Psoas muscle (tissue), 8 donors: ENCODE measurements around the gene SEPTIN8. TPM values are rescaled to one million over a fixed set of nuclear protein-coding genes. Genes with fewer than 3 reads are reported as not detected.

Experiments used
- ATAC-seq, 4 donors: fragments of 200-7000 bp; cut with Tn5 transposase; one replicate each; pipeline ENCODE4 v1.9.1; 2020; ENCODE audit warnings: moderate library complexity in 3 of 4, mild to moderate bottlenecking in 2 of 4
- DNase-seq, 2 donors: peaks; one replicate each; pipeline ENCODE4 v3.0.0-alpha.2; 2020
- H3K27ac ChIP-seq: fragments of 200-600 bp; one replicate; pipeline ENCODE4 v1.8.0; 2022
- H3K27me3 ChIP-seq, 3 donors: fragments of 200-600 bp in 1 of 3; one replicate each; pipeline versions ENCODE4 v1.6.1 to v1.8.0; 2013 to 2022; ENCODE audit warnings: low read length in 2 of 3, mild to moderate bottlenecking in 2 of 3, moderate library complexity in 1 of 3; ENCODE audit not compliant: insufficient read depth in 3 of 3
- H3K36me3 ChIP-seq, 2 donors: fragments of 200-600 bp in 1 of 2; one replicate each; pipeline versions ENCODE4 v1.6.1 to v1.8.0; 2013 to 2022; ENCODE audit warnings: low read depth in 1 of 2, mild to moderate bottlenecking in 1 of 2, moderate library complexity in 1 of 2; ENCODE audit not compliant: insufficient read depth in 1 of 2
- H3K4me1 ChIP-seq: fragments of 200-600 bp; one replicate; pipeline ENCODE4 v1.8.0; 2022
- H3K4me3 ChIP-seq: fragments of 200-600 bp; one replicate; pipeline ENCODE4 v1.8.0; 2022; ENCODE audit warnings: mild to moderate bottlenecking
- H3K9me3 ChIP-seq: fragments of 200-600 bp; one replicate; pipeline ENCODE4 v1.8.0; 2022
- WGBS, 3 donors: extraction: QIAGEN DNeasy Blood & Tissue Kit; methylation state at CpG; one replicate each; pipeline versions ENCODE4 v1.1.6 to v1.1.7; 2013; 5-methylcytosine and 5-hydroxymethylcytosine counted together
- intact Hi-C, 2 donors: fragments of 100-400 bp; cut with DNase I; formaldehyde crosslinking; loops; one replicate each; pipeline versions ENCODE4 v1.11.0 to v1.14.2; 2022
- polyA plus RNA-seq, 3 donors: library from polyadenylated mRNA; stranded (reverse); fragments of 200-250 nt; gene quantifications; one replicate each; pipeline ENCODE4 v1.2.3, GENCODE V29; 2013
- total RNA-seq, 4 donors: library from RNA; stranded (reverse); fragmentation: NEBNext Ultra II Directional in 2 of 4; extraction: Animal tissue kit (Norgen Biotek cat#: 25700) in 2 of 4; gene quantifications; one replicate each; pipeline versions ENCODE4 v1.2.1 to v1.2.4, GENCODE V29; 2021 to 2023
- TF ChIP-seq, protein P1 (sequence below): fragments of 200-600 bp; IDR thresholded peaks from one replicate; pipeline ENCODE4 v1.8.0; 2022; ENCODE audit warnings: antibody characterized with exemption
- donor health status: healthy with polysubstance abuse.
- donor health status: DM: no; HTN: no; CAD: no; lungs with moderate emphysema.
- donor health status: Bipolar disorder and iron deficiency.
- donor health status: healthy.
- donor health status: DM: yes; HTN: yes; CAD: no.
- donor health status: DM: no; HTN: no; CAD: no.
- donor health status: DM: no; HTN: no; CAD: no.
- donor health status: DM: yes; HTN: yes; CAD: no.

Gene SEPTIN8
- total and polyA plus RNA-seq, 7 donors: 3.8 to 13.1 (median 9.2) TPM

DNA sequence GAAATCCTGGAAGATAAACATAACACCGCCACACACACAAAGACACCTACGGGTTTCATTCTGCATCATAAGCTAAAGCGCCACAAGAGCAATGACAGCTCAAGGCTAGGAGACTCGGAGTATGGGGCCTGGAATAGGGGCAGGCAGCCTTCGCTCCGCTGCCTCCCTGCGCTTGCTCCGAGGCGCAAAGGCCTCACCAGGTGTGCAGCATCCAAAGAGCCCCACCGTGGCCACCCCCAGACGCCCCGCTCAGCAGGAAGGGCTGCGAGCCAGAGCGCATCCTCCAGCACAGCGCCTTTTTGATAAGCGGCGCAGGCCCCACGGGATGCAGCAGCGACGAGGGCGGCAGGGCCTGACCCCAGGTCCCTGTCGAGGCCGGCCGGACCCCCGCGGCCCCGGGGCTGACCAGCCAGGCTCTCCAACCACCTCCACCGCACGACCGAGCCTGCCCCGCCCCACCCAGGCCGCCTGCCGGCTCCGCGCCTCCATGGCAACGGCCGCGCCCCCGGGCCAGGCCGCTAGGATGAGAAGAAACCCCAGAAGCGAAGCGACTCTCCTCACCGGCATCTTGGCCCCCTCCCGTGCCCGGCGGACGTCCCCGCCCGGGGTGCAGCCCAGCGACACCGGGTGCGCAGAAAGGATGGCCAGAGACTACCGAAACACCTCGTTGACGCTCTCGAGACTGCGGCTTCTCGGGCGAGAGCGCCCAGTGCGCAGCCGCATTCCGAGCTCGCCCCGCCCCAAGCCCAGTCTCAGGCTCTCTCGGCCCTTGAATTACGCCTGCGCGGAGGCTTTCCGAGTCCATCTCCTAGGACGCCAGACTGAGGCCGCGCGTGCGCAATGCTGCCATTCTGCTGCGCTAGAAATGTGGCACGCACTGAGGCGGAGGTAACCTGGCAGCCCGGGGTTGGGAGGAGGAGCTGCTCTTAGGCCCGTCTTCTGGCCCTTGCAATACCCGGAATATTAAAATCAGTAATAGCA is 39.9 kb downstream of the SEPTIN8 start, which contains the start of gene KIF3A:
TSS of gene KIF3A (minus strand) at position 694 of the 981 bp plus-strand sequence. CDS start at position 567, 127 bp downstream.
- WGBS, 3 donors: 1 to 3% (median 1%) methylated on average over 68 to 81 of the region's 81 CpGs
- Histone ChIP-seq H3K4me3 (peak within 1 kb of the TSS; percentile 84), H3K4me1 (peaks cover 7% of the 10 kb centered on the region), H3K36me3 (no peaks in the 10 kb centered on the region), H3K9me3 (no peaks in the 10 kb centered on the region), H3K27me3 (peaks cover 0 to 2% (median 2%) of the 10 kb centered on the region in 3 donors), H3K27ac (peak within 1 kb of the TSS; percentile 11)
- DNase-seq (peak; percentile 98), ATAC-seq (peak; percentile 99 to 100 (median 100))
- TF ChIP-seq, protein P1, sequence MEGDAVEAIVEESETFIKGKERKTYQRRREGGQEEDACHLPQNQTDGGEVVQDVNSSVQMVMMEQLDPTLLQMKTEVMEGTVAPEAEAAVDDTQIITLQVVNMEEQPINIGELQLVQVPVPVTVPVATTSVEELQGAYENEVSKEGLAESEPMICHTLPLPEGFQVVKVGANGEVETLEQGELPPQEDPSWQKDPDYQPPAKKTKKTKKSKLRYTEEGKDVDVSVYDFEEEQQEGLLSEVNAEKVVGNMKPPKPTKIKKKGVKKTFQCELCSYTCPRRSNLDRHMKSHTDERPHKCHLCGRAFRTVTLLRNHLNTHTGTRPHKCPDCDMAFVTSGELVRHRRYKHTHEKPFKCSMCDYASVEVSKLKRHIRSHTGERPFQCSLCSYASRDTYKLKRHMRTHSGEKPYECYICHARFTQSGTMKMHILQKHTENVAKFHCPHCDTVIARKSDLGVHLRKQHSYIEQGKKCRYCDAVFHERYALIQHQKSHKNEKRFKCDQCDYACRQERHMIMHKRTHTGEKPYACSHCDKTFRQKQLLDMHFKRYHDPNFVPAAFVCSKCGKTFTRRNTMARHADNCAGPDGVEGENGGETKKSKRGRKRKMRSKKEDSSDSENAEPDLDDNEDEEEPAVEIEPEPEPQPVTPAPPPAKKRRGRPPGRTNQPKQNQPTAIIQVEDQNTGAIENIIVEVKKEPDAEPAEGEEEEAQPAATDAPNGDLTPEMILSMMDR: peak; percentile 16
- intact Hi-C loops: no loop called here

DNA sequence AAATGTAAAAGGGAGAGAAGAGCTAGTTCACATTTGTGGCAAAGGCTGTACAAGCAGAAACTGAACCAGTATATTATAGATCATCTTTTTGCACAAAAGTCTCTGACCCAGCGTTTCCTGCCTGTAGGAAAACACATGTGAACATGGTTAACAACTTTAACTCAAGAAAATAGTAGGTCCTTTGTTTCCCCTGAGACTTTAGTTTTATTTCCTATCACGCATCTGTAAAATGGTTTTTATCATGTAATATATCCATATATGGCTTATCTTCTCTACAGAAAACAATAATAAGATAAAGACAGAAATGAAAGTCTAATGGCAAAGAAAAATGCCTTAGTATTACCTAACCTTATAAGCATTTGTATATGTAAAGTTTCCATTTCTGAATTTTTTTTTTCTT is 42.4 kb downstream of the SEPTIN8 start:
- ATAC-seq (no peak), DNase-seq (no peak)
- Histone ChIP-seq H3K27me3 (no peaks in the 10 kb centered on the region), H3K4me1 (peaks cover 7% of the 10 kb centered on the region), H3K9me3 (no peaks in the 10 kb centered on the region), H3K36me3 (peaks cover 0 to 6% of the 10 kb centered on the region in 2 donors), H3K4me3 (no peak overlapping the region), H3K27ac (no peak overlapping the region)
- intact Hi-C loops: no loop called here
- TF ChIP-seq, protein P1: no peak
- 81 to 89% (median 81%) methylated on average over 2 of the region's 2 CpGs for WGBS, 3 donors

DNA sequence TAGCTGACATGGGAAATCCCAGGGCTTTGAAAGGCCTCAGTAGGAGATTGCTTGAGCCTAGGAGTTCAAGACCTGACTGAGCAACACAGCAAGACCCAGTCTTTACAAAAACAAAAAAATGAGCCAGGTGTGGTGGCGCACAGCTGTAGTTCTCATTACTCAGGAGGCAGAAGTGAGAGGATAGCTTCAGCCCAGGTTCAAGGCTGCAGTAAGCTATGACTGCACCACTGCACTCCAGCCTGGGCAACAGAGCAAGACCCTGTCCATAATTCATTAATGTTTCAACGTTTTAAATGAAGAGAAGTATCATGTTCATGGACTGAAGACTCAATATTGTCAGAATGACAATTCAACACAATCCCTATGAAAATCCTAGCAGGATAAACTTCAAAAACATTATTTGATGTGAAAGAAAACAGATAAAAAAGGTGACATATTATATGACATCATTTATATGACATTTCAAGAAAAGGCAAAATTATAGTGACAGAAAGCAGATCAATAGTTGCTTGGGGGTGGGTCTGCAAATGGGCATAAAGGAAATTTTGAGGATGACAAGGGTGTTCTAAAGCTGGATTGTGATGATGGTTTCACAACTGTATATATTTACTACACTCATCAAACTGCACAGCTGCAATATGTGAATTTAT is 43.4 kb downstream of the SEPTIN8 start:
- WGBS, 3 donors: 79 to 86% (median 84%) methylated on average over 2 of the region's 2 CpGs
- TF ChIP-seq, protein P1: no peak
- H3K4me1 ChIP-seq: peaks cover 7% of the 10 kb centered on the region
- ATAC-seq (no peak), DNase-seq (no peak)
- peaks cover 0 to 6% of the 10 kb centered on the region in 2 donors for H3K36me3 ChIP-seq
- H3K4me3 ChIP-seq: no peak overlapping the region
- no peak overlapping the region for H3K27ac ChIP-seq
- intact Hi-C loops: no loop called here
- H3K27me3 ChIP-seq: no peaks in the 10 kb centered on the region
- no peaks in the 10 kb centered on the region for H3K9me3 ChIP-seq

DNA sequence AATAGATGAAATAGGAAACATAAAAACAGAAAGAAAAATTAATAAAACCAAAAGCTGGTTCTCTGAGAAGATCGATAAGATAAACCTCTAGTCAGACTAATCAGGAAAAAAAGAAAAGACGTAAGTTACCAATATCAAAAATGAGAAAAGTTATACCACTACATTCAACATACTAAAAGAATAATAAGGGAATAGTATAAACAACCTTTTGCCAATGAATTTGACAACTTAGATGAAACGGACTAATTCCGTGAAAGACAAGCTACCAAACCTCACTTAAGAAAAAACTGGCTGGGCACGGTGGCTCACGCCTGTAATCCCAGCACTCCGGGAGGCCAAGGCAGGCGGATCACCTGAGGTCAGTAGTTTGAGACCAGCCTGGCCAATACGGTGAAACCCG is 47.1 kb downstream of the SEPTIN8 start:
- no peaks in the 10 kb centered on the region for H3K4me1 ChIP-seq
- ATAC-seq: no peak
- WGBS, 3 donors: 88 to 97% (median 92%) methylated on average over 10 of the region's 10 CpGs
- no peaks in the 10 kb centered on the region for H3K9me3 ChIP-seq
- intact Hi-C loops: no loop called here
- H3K27ac ChIP-seq: no peak overlapping the region
- H3K27me3 ChIP-seq: no peaks in the 10 kb centered on the region
- no peak for DNase-seq
- no peak overlapping the region for H3K4me3 ChIP-seq
- TF ChIP-seq, protein P1: no peak
- peaks cover 0 to 6% of the 10 kb centered on the region in 2 donors for H3K36me3 ChIP-seq
